Measurements from ENCODE around the gene SUMO4.

Gene SUMO4

GRCh38 chr6:149428606-149429005 lies 28.5 kb downstream of the SUMO4 start:
- Histone ChIP-seq H2AK5ac (ENCODE audit: low read length) (no peak overlapping the region), H3K79me2 (ENCODE audit: control insufficient read depth, insufficient read depth, low read length) (no peaks in the 10 kb centered on the region), H4K8ac (ENCODE audit: low read depth, low read length) (no peak overlapping the region), H3K4me1 (ENCODE audit: control insufficient read depth, low read depth, low read length) (no peaks in the 10 kb centered on the region), H3K27ac (ENCODE audit: low read depth, low read length) (no peak overlapping the region), H3K79me1 (ENCODE audit: low read length) (no peaks in the 10 kb centered on the region), H3K36me3 (ENCODE audit: control insufficient read depth, insufficient read depth, low read length) (no peaks in the 10 kb centered on the region), H3K56ac (ENCODE audit: low read length) (no peak overlapping the region), H3K4me3 (ENCODE audit: low read length) (no peak overlapping the region), H3K23ac (ENCODE audit: low read length) (no peak overlapping the region), H2BK15ac (replicated peaks; ENCODE audit: low read depth) (no peak overlapping the region), H2BK120ac (ENCODE audit: low read depth, low read length) (no peak overlapping the region), H4K5ac (ENCODE audit: low read length) (no peak overlapping the region), H3K4ac (ENCODE audit: low read depth, low read length) (no peak overlapping the region), H3K4me2 (ENCODE audit: low read length) (no peak overlapping the region), H3K27me3 (ENCODE audit: insufficient read depth, low read length, poor library complexity) (no peaks in the 10 kb centered on the region), H3K9ac (ENCODE audit: low read length) (no peak overlapping the region), H2BK5ac (ENCODE audit: low read length) (no peak overlapping the region), H3K18ac (ENCODE audit: low read length) (no peak overlapping the region)
- WGBS (ENCODE audit: extremely low coverage, insufficient coverage, low lambda C conversion rate), result no CpG with 5 or more reads among the region's 4 CpGs
- no peak for DNase-seq

- no peak overlapping the region for H3K23ac ChIP-seq (ENCODE audit: low read length)
- no peak for DNase-seq
- H3K4ac ChIP-seq (ENCODE audit: low read depth, low read length), result no peak overlapping the region
- H3K4me3 ChIP-seq (ENCODE audit: low read length), result no peak overlapping the region
- no peak overlapping the region for H3K56ac ChIP-seq (ENCODE audit: low read length)
- WGBS (ENCODE audit: extremely low coverage, insufficient coverage, low lambda C conversion rate), result no CpG with 5 or more reads among the region's 26 CpGs
- H3K36me3 ChIP-seq (ENCODE audit: control insufficient read depth, insufficient read depth, low read length), result no peaks in the 10 kb centered on the region
- no peak overlapping the region for H2BK120ac ChIP-seq (ENCODE audit: low read depth, low read length)
- no peak overlapping the region for H3K18ac ChIP-seq (ENCODE audit: low read length)
- no peak overlapping the region for H2BK5ac ChIP-seq (ENCODE audit: low read length)
- no peaks in the 10 kb centered on the region for H3K27me3 ChIP-seq (ENCODE audit: insufficient read depth, low read length, poor library complexity)
- no peak overlapping the region for H2BK15ac ChIP-seq (replicated peaks; ENCODE audit: low read depth)
- no peak overlapping the region for H3K4me2 ChIP-seq (ENCODE audit: low read length)
- no peak overlapping the region for H3K27ac ChIP-seq (ENCODE audit: low read depth, low read length)
- no peaks in the 10 kb centered on the region for H3K79me1 ChIP-seq (ENCODE audit: low read length)
- no peak overlapping the region for H2AK5ac ChIP-seq (ENCODE audit: low read length)
- H3K9ac ChIP-seq (ENCODE audit: low read length), result no peak overlapping the region
- H3K79me2 ChIP-seq (ENCODE audit: control insufficient read depth, insufficient read depth, low read length), result no peaks in the 10 kb centered on the region
- no peak overlapping the region for H4K8ac ChIP-seq (ENCODE audit: low read depth, low read length)
- H4K5ac ChIP-seq (ENCODE audit: low read length), result no peak overlapping the region
- no peaks in the 10 kb centered on the region for H3K4me1 ChIP-seq (ENCODE audit: control insufficient read depth, low read depth, low read length)
Observed at GRCh38 chr6:149429427-149430360, 29.6 kb downstream of the SUMO4 start.

GRCh38 chr6:149431905-149432775 lies 32.1 kb downstream of the SUMO4 start:
- Histone ChIP-seq H3K23ac (ENCODE audit: low read length) (no peak overlapping the region), H3K56ac (ENCODE audit: low read length) (no peak overlapping the region), H2BK15ac (replicated peaks; ENCODE audit: low read depth) (no peak overlapping the region), H3K79me1 (ENCODE audit: low read length) (no peaks in the 10 kb centered on the region), H3K9ac (ENCODE audit: low read length) (no peak overlapping the region), H3K4me1 (ENCODE audit: control insufficient read depth, low read depth, low read length) (no peaks in the 10 kb centered on the region), H2AK5ac (ENCODE audit: low read length) (no peak overlapping the region), H3K4me3 (ENCODE audit: low read length) (no peak overlapping the region), H3K27ac (ENCODE audit: low read depth, low read length) (no peak overlapping the region), H4K5ac (ENCODE audit: low read length) (no peak overlapping the region), H3K4me2 (ENCODE audit: low read length) (no peak overlapping the region), H2BK5ac (ENCODE audit: low read length) (no peak overlapping the region), H4K8ac (ENCODE audit: low read depth, low read length) (no peak overlapping the region), H3K36me3 (ENCODE audit: control insufficient read depth, insufficient read depth, low read length) (no peaks in the 10 kb centered on the region), H3K27me3 (ENCODE audit: insufficient read depth, low read length, poor library complexity) (no peaks in the 10 kb centered on the region), H3K18ac (ENCODE audit: low read length) (no peak overlapping the region), H3K79me2 (ENCODE audit: control insufficient read depth, insufficient read depth, low read length) (no peaks in the 10 kb centered on the region), H2BK120ac (ENCODE audit: low read depth, low read length) (no peak overlapping the region), H3K4ac (ENCODE audit: low read depth, low read length) (no peak overlapping the region)
- DNase-seq, result peak; percentile 92
- WGBS (ENCODE audit: extremely low coverage, insufficient coverage, low lambda C conversion rate), result no CpG with 5 or more reads among the region's 19 CpGs

- H3K27me3 ChIP-seq (ENCODE audit: insufficient read depth, low read length, poor library complexity), result no peaks in the 10 kb centered on the region
- H3K79me1 ChIP-seq (ENCODE audit: low read length), result no peaks in the 10 kb centered on the region
- H3K4me2 ChIP-seq (ENCODE audit: low read length), result no peak overlapping the region
- H3K56ac ChIP-seq (ENCODE audit: low read length), result no peak overlapping the region
- no peak overlapping the region for H3K4me3 ChIP-seq (ENCODE audit: low read length)
- no peak overlapping the region for H2BK15ac ChIP-seq (replicated peaks; ENCODE audit: low read depth)
- H2AK5ac ChIP-seq (ENCODE audit: low read length), result no peak overlapping the region
- H3K79me2 ChIP-seq (ENCODE audit: control insufficient read depth, insufficient read depth, low read length), result no peaks in the 10 kb centered on the region
- no peak overlapping the region for H4K5ac ChIP-seq (ENCODE audit: low read length)
- H3K18ac ChIP-seq (ENCODE audit: low read length), result no peak overlapping the region
- WGBS (ENCODE audit: extremely low coverage, insufficient coverage, low lambda C conversion rate), result no CpG with 5 or more reads among the region's 2 CpGs
- H3K23ac ChIP-seq (ENCODE audit: low read length), result no peak overlapping the region
- H2BK120ac ChIP-seq (ENCODE audit: low read depth, low read length), result no peak overlapping the region
- no peak overlapping the region for H3K27ac ChIP-seq (ENCODE audit: low read depth, low read length)
- no peak overlapping the region for H4K8ac ChIP-seq (ENCODE audit: low read depth, low read length)
- no peaks in the 10 kb centered on the region for H3K36me3 ChIP-seq (ENCODE audit: control insufficient read depth, insufficient read depth, low read length)
- DNase-seq, result no peak
- H3K4ac ChIP-seq (ENCODE audit: low read depth, low read length), result no peak overlapping the region
- no peaks in the 10 kb centered on the region for H3K4me1 ChIP-seq (ENCODE audit: control insufficient read depth, low read depth, low read length)
- H2BK5ac ChIP-seq (ENCODE audit: low read length), result no peak overlapping the region
- H3K9ac ChIP-seq (ENCODE audit: low read length), result no peak overlapping the region
Observed at GRCh38 chr6:149433405-149433804, 33.3 kb downstream of the SUMO4 start.

- H3K4ac ChIP-seq (ENCODE audit: low read depth, low read length), result no peak overlapping the region
- H3K56ac ChIP-seq (ENCODE audit: low read length), result no peak overlapping the region
- no peak overlapping the region for H3K23ac ChIP-seq (ENCODE audit: low read length)
- H2BK5ac ChIP-seq (ENCODE audit: low read length), result no peak overlapping the region
- H2BK15ac ChIP-seq (replicated peaks; ENCODE audit: low read depth), result no peak overlapping the region
- no peak for DNase-seq
- H2AK5ac ChIP-seq (ENCODE audit: low read length), result no peak overlapping the region
- H3K4me3 ChIP-seq (ENCODE audit: low read length), result no peak overlapping the region
- no peaks in the 10 kb centered on the region for H3K36me3 ChIP-seq (ENCODE audit: control insufficient read depth, insufficient read depth, low read length)
- no peak overlapping the region for H4K5ac ChIP-seq (ENCODE audit: low read length)
- no peaks in the 10 kb centered on the region for H3K79me2 ChIP-seq (ENCODE audit: control insufficient read depth, insufficient read depth, low read length)
- H3K4me1 ChIP-seq (ENCODE audit: control insufficient read depth, low read depth, low read length), result no peaks in the 10 kb centered on the region
- H2BK120ac ChIP-seq (ENCODE audit: low read depth, low read length), result no peak overlapping the region
- H3K4me2 ChIP-seq (ENCODE audit: low read length), result no peak overlapping the region
- H3K9ac ChIP-seq (ENCODE audit: low read length), result no peak overlapping the region
- no peak overlapping the region for H3K18ac ChIP-seq (ENCODE audit: low read length)
- no peaks in the 10 kb centered on the region for H3K79me1 ChIP-seq (ENCODE audit: low read length)
- H3K27ac ChIP-seq (ENCODE audit: low read depth, low read length), result no peak overlapping the region
- WGBS (ENCODE audit: extremely low coverage, insufficient coverage, low lambda C conversion rate), result no CpG with 5 or more reads among the region's 1 CpG
- no peaks in the 10 kb centered on the region for H3K27me3 ChIP-seq (ENCODE audit: insufficient read depth, low read length, poor library complexity)
- no peak overlapping the region for H4K8ac ChIP-seq (ENCODE audit: low read depth, low read length)
Observed at GRCh38 chr6:149433881-149434280, 33.8 kb downstream of the SUMO4 start.

Measured in mesendoderm (in vitro differentiated cells).